ENCODE results near the gene DNAH3. TPM values are rescaled to one million over a fixed set of nuclear protein-coding genes. Genes with fewer than 3 reads are reported as not detected.

The DNAH3 gene
- total and polyA plus RNA-seq, 2 of the 8 experiments (the other 6 are each of a cell fraction or from before 2014, with no cell fraction given) = 0.57 to 0.71 TPM

GRCh38 chr16:20938426-20938825 is 212.2 kb downstream of the DNAH3 start:
- Histone ChIP-seq H3K4me2 (ENCODE audit: insufficient read depth in 1 of 2, low read depth in 2 of 2, low read length in 2 of 2) (no peak overlapping the region), H4K5ac (ENCODE audit: insufficient read length, low read depth, low read length) (no peak overlapping the region), H3K4me3 (ENCODE audit: extremely low read depth in 1 of 4, insufficient read depth in 2 of 4, low read depth in 3 of 4, low read length in 4 of 4) (no peak overlapping the region), H4K8ac (ENCODE audit: extremely low read depth, insufficient read depth, low read length) (no peak overlapping the region), H2BK15ac (ENCODE audit: low read length) (no peak overlapping the region), H3K36me3 (ENCODE audit: control insufficient read depth in 2 of 4, insufficient read depth in 4 of 4, low read length in 3 of 4) (no peaks in the 10 kb centered on the region), H4K20me1 (replicated peaks in 1 of 2; ENCODE audit: control insufficient read depth in 1 of 2, insufficient read depth in 2 of 2, low read length in 2 of 2) (no peaks in the 10 kb centered on the region), H3K56ac (replicated peaks; ENCODE audit: insufficient read length, low read depth, low read length) (no peak overlapping the region), H3K79me2 (ENCODE audit: control insufficient read depth in 1 of 2, insufficient read depth in 2 of 2, low read length in 2 of 2) (no peaks in the 10 kb centered on the region), H2BK5ac (ENCODE audit: low read depth, low read length) (no peak overlapping the region), H3K27me3 (replicated peaks in 1 of 4; ENCODE audit: control insufficient read depth in 3 of 4, extremely low read depth in 1 of 4, insufficient read depth in 3 of 4, low read length in 3 of 4) (no peaks in the 10 kb centered on the region), H2BK12ac (ENCODE audit: low read depth, low read length) (no peak overlapping the region), H2BK120ac (replicated peaks; ENCODE audit: low read depth, low read length) (no peak overlapping the region), H3K23me2 (ENCODE audit: low read depth, low read length) (0 out of 2 replicates have a peak, but pooled peaks cover 2% of the 10 kb centered on the region), H2AFZ (ENCODE audit: low read length) (no peak overlapping the region), H3K14ac (ENCODE audit: insufficient read length) (no peak overlapping the region), H3K23ac (ENCODE audit: insufficient read length) (no peak overlapping the region), H3K4me1 (replicated peaks in 1 of 4; ENCODE audit: control insufficient read depth in 3 of 4, insufficient read depth in 4 of 4, low read length in 3 of 4) (no peaks in the 10 kb centered on the region), H3K27ac (ENCODE audit: low read depth, low read length) (no peak overlapping the region), H3K4ac (replicated peaks; ENCODE audit: insufficient read length, low read depth, low read length) (no peak overlapping the region), H3K9me3 (ENCODE audit: insufficient read depth in 2 of 2, low read depth in 1 of 2, low read length in 1 of 2) (peaks cover 0 to 2% of the 10 kb centered on the region in 2 experiments; a peak in 1 of 4 replicates), H2BK20ac (ENCODE audit: low read length) (no peak overlapping the region), H3K9ac (replicated peaks in 1 of 4; ENCODE audit: extremely low read depth in 1 of 4, low read depth in 3 of 4, low read length in 3 of 4) (no peak overlapping the region), H2AK5ac (ENCODE audit: low read depth, low read length) (no peak overlapping the region), H3K18ac (ENCODE audit: extremely low read depth, low read length) (no peak overlapping the region), H3K79me1 (ENCODE audit: low read depth, low read length) (no peaks in the 10 kb centered on the region), H4K91ac (replicated peaks; ENCODE audit: insufficient read length, low read length) (no peak overlapping the region)
- TF ChIP-seq RFX5 (IDR thresholded peaks at IDR 0.05; ENCODE audit: borderline replicate concordance, low read depth, low read length) (no peak), SAP30 (IDR thresholded peaks at IDR 0.05; ENCODE audit: insufficient read depth, insufficient replicate concordance, low read length) (no peak), KDM5A (IDR thresholded peaks at IDR 0.05; ENCODE audit: low read length) (no peak), SP4 (IDR thresholded peaks at IDR 0.05; ENCODE audit: low read length) (no peak), SP2 (IDR thresholded peaks at IDR 0.05; ENCODE audit: low read length) (no peak), ASH2L (IDR thresholded peaks at IDR 0.05; ENCODE audit: low read length) (no peak)
- no peak for DNase-seq (ENCODE audit: low read depth in 1 of 2, low spot score in 2 of 2)
- FAIRE-seq = no peak
- POLR2A ChIA-PET (ENCODE audit: partially characterized antibody) = no interaction called here
- CTCF ChIA-PET (ENCODE audit: partially characterized antibody) = interaction anchor here (1.0 to 1.7 kb wide), 5 partner anchors 10 to 88 kb away, joined by 3 to 6 read pairs (median 3); no protein-coding TSS in a partner anchor
- WGBS, 2 experiments (ENCODE audit: extremely low coverage in 1 of 2, insufficient coverage in 1 of 2, insufficient read length in 1 of 2, insufficient replicate concordance in 2 of 2, low coverage in 1 of 2, low lambda C conversion rate in 2 of 2, missing lambda C conversion rate in 1 of 2) = 100% methylated on average over 1 of the region's 2 CpGs; no CpG with 5 or more reads in 1 of the 2 experiments

All from H1 (cell line).